NCI-H1694 treated with DMSO at 0.1 percent for 48 hours (cell line): ENCODE results near the gene FAM171A1.
A peak's percentile ranks its signal among the peaks of the same experiment; 100 is the strongest.
"Not testable (repeated sequence)": the region's sequence is repeated elsewhere in the genome, so short reads cannot be mapped to it uniquely, and the experiment has no call there.

Experiments
- DNase-seq: peaks from one replicate; lab custom pipeline; 2025; lab: John Stamatoyannopoulos, UW

The FAM171A1 gene

GRCh38 chr10:15280974-15281373 is 90.1 kb downstream of the FAM171A1 start:
- DNase-seq, result no peak

- DNase-seq, result no peak
Observed at GRCh38 chr10:15280462-15280861, 90.6 kb downstream of the FAM171A1 start.

GRCh38 chr10:15279236-15279635 is 91.9 kb downstream of the FAM171A1 start:
- no peak for DNase-seq

- no peak for DNase-seq
Observed at GRCh38 chr10:15278786-15279185, 92.3 kb downstream of the FAM171A1 start.

- DNase-seq, result not testable (repeated sequence)
Observed at GRCh38 chr10:15276039-15276438, 95.0 kb downstream of the FAM171A1 start.

- DNase-seq, result not testable (repeated sequence)
Observed at GRCh38 chr10:15269838-15270237, 101.3 kb downstream of the FAM171A1 start.

- DNase-seq, result no peak
Observed at GRCh38 chr10:15267496-15267895, 103.6 kb downstream of the FAM171A1 start.

- DNase-seq, result no peak
Observed at GRCh38 chr10:15266117-15266516, 105.0 kb downstream of the FAM171A1 start.

- no peak for DNase-seq
Observed at GRCh38 chr10:15265558-15265957, 105.5 kb downstream of the FAM171A1 start.

GRCh38 chr10:15265056-15265455 is 106.0 kb downstream of the FAM171A1 start:
- DNase-seq, result no peak

- DNase-seq, result no peak
Observed at GRCh38 chr10:15263657-15264323, 107.3 kb downstream of the FAM171A1 start.

GRCh38 chr10:15262036-15262713 is 108.9 kb downstream of the FAM171A1 start:
- peak; percentile 10 for DNase-seq

- DNase-seq, result no peak
Observed at GRCh38 chr10:15259136-15259535, 112.0 kb downstream of the FAM171A1 start.

- no peak for DNase-seq
Observed at GRCh38 chr10:15258255-15258654, 112.8 kb downstream of the FAM171A1 start.

GRCh38 chr10:15255961-15256360 is 115.1 kb downstream of the FAM171A1 start:
- no peak for DNase-seq

GRCh38 chr10:15254808-15255648 is 116.1 kb downstream of the FAM171A1 start:
- no peak for DNase-seq

- no peak for DNase-seq
Observed at GRCh38 chr10:15253951-15254807, 116.9 kb downstream of the FAM171A1 start.

GRCh38 chr10:15252396-15252795 is 118.7 kb downstream of the FAM171A1 start:
- no peak for DNase-seq

GRCh38 chr10:15251791-15252380 is 119.2 kb downstream of the FAM171A1 start:
- DNase-seq, result no peak

GRCh38 chr10:15245530-15245929 is 125.6 kb downstream of the FAM171A1 start:
- DNase-seq, result peak; percentile 1

- no peak for DNase-seq
Observed at GRCh38 chr10:15244635-15245197, 126.4 kb downstream of the FAM171A1 start.
